ENCODE measurements around the gene MAP1LC3C.

MAP1LC3C gene

GRCh38 chr1:241999026-241999425, at the start of gene MAP1LC3C:
Gene MAP1LC3C (minus strand): TSS chr1:241999098. CDS start chr1:241999008, 90 bp downstream.
- no peak for DNase-seq (ENCODE audit: low spot score)

DNA sequence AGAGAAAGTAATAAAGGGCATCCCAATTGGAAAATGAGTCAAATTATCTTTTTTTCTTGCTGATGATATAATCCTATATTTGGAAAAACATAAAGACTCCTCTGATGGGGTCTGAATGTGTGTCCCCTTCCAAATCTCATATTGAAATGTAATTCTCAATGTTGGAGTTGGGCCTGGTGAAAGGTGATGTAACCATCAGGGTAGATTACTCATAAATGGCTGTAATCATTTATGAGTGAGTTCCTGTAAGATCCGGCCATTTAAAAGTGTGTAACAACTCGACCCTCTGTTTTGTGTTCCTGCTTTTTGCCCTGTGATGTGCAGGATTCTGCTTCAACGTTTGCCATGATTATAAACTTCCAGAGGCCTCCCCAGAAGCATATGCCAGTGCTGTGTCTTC, 44.3 kb upstream of the MAP1LC3C start:
- no peak for DNase-seq (ENCODE audit: low spot score)

DNA sequence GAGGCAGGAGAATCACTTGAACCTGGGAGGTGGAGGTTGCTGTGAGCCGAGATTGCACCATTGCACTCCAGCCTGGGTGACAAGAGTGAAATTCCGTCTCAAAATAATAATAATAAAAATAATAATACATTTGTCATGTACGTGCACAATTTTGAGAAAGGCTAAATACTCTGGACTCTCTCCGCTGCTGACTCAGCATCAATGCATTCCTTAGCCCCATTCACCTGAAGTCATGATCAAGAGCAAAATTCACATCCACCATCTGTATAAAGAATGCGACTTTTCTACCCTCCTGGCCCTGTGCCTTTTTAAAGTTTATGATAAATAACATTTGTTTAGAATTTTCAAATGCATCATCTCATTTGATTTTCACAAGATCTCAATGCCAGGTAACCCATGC, 35.5 kb upstream of the MAP1LC3C start:
- no peak for DNase-seq (ENCODE audit: low spot score)

DNA sequence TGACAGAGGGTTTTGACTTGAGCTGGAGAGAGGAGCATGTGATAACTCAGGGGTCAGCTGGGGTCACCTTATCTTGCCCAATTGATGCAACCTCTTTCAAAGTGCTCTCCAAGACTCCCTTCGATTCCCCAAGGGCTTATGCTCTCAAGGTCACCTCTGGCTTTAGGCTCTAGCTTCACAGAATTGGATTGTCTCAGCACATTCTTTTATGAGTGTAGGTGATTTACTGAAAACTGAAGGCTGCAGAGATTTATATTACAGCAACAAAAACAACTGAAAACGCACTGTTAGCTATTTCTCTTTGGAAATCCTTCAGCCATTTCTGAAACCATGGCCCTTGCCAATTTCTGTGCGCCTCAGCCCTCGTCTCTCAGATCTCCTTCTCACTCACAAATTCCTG, 34.5 kb upstream of the MAP1LC3C start:
- no peak for DNase-seq (ENCODE audit: low spot score)

DNA sequence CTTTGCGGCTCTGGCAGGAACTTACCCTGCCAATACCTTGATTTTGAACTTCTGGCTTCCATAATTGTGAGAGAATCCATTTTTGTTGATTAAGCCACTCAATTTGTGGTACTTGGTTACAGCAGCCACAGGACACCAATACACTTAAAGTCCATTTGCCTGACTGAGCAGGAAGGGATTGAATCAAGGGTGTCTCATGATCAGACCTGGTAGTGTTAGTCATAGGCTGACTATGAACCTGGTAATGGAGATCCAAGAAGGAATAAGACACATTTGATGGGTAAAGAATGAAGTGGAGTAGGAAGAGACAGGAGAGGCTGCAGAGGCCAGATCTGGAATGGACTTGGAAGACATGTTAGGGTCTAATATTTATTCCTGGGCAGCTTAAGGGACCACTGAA, 31.2 kb upstream of the MAP1LC3C start:
- DNase-seq (ENCODE audit: low spot score): no peak

DNA sequence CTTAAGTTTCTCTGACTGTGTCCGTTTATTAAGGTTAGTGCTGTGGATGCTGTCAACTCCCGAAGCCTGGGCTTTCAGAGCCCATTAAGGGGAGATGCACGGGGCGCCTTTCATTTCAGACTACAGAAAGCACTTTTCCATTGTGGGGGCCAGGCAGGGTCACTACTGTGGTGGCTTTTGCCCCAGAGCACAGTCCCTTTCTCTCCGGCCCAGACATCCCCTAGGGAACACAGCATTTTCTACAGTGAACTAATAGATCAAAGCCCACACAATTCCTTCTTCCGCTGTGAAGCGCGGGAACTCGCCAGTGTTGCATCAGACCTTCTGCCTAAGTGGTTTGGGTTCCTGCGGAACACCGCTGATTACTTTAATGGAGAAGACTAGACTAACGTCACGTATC, 26.8 kb upstream of the MAP1LC3C start:
- DNase-seq (ENCODE audit: low spot score): no peak

DNA sequence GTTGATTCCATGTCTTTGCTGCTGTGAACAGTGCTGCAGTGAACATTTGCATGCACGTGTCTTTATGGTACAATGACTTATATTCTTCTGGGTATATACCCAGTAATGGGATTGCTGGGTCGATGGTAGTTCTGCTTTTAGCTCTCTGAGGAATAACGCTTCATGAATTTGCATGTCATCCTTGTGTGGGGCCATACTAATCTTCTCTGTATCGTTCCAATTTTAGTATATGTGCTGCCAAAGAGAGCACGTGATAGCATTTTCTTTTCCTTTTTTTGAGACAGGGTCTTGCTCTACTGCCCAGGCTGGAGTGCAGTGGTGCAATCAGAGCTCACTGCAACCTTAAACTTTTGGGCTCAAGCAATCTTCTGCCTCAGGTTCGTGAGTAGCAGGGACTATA, 24.9 kb upstream of the MAP1LC3C start:
- DNase-seq (ENCODE audit: low spot score): no peak

DNA sequence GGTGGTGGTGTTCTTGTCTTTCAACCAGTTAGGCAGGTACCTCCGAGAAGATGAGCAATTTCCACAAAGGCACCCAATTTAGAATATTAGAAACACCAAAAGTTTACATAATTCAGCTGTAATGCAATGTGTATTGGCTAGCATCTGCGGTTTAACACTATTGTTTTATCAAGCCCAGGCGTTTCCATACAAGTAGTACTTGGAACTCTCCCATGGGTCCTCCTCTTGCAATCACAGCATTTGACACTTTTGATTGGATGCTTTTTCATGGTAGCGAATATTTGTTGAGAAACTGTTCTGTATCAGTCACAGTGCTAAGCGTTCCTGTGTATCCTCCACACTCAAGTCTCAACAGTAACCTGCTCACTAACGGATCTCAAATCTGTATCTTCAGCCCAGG, 20.1 kb upstream of the MAP1LC3C start:
- DNase-seq (ENCODE audit: low spot score): no peak

DNA sequence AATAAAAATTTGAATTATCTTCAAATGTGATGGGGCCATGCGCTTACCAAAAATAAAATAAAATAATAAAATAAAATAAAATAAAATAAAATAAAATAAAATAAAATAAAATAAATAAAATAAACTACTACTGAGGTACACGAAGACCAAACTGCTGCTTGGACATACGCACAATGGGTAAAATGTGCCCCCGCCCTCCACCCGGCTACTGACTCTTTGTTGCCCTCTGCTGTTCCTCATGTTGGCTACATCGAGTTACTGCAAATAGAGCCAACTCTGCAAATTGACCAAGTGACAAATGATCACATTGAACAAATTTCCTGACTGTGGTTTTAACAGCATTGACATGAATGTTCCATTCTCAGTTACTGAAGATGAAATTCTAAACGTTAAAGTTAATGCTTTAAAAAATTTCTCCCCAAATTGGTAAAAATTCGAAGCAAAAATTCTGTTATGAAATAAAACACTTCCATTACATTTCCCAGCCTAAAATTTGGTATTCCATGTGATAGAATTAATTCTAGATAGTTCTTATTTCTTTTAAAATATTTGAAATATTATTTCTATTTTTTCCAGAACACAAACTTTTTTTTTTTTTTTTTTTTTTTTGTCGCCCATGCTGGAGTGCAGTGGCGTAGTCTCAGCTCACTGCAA, 18.8 kb upstream of the MAP1LC3C start:
- peak; percentile 62 for DNase-seq (ENCODE audit: low spot score)

- no peak for DNase-seq (ENCODE audit: low spot score)
Observed at GRCh38 chr1:242016479-242016878, 17.6 kb upstream of the MAP1LC3C start.

DNA sequence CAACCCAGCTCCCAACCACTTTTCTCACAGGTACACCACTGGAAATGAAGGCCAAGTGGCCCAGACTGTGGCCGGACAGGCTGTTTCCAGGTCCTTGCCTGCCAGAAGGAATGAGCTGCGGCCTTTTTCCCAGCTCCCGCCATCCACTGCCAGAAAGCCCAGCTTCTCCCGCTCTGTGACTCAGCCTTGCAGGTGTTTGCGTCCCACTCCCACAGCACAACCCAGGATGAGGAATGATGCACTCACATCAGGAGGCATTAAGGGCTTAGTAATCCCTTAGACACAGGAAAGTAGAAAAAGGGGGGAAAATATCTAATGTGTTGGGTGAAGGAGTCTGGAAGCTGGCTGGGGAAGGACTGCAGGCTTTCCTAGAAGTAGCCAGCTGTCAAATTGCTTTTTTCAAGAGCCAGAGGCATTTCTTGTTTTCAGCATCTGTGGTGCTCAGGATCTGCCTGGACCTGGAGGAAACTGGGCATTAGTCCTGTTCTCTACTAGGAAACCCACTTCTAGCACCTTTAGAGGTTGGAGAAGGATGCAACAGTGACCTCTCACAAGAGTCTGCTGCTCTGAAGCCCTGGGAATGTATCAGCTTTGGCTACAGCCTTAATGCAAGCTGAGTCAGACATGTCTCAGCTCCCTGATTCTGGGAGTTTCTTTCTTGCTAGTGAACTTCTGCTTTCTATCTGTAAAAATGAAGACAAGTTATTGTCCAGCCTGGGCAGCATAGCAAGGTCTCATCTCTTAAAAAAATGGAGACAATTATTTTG, 13.2 kb upstream of the MAP1LC3C start:
- no peak for DNase-seq (ENCODE audit: low spot score)

GRCh38 chr1:242008826-242009495, 10.1 kb upstream of the MAP1LC3C start:
- no peak for DNase-seq (ENCODE audit: low spot score)

- DNase-seq (ENCODE audit: low spot score): no peak
Observed at GRCh38 chr1:242006976-242007375, 8.1 kb upstream of the MAP1LC3C start.

DNA sequence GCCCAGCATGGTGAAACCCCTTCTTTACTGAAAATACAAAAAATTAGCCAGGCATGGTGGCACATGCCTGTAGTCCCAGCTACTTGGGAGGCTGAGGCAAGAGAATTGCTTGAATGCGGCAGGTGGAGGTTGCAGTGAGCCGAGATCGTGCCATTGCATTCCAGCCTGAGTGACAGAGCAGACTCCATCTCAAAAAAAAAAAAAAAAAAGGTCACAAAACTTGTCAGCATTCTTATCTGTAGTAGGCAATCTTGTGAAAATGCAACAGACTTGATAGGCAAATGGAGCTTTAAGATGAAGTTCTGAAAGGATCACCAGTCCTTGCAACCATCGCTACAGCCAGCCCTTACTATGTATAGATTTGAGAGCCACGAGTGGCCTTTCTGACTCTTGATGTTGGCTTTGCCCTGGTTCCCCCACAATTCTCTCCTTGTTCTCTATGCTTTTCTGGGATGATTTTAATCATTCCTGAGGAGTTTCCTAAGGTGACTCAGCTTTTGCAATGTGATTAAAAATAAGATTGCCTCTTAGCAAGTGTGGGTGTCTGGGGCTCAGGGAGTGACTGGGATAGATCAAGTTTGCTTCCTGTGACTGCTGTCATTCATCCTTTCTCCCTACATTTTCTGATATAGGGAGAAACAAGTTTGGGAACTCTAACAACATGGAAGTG, 7.1 kb upstream of the MAP1LC3C start:
- no peak for DNase-seq (ENCODE audit: low spot score)

DNA sequence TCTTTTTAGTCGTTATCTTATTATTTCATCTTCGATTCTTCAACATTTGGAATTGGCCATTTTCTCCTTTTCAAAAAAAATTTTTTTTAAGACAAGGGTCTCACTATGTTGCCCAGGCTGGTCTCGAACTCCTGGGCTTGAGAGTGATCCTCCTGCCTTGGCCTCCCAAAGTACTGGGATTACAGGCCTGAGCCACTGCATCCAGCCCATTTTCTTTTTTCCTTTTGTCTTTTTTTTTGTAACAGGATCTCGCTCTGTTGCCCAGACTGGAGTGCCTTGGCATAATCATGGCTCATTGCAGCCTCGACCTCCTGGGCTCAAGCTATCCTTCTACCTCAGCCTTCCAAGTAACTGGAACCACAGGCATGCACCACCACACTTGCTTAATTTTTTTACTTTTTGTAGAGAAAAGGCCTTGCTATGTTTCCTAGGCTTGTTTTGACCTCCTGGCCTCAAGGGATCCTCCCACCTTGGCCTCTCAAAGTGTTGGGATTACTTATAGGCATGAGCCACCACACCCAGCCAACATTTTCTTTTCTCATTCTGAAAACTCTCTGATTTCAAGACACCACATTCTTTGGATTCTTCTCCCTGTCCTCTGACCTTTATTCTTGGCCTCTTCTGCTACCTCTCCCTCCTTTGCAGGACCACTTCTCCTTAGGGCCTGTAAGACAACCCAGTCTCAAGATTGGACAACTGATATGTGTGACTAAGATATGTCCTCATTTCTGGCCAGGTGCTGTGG, 6.0 kb upstream of the MAP1LC3C start:
- DNase-seq (ENCODE audit: low spot score): no peak

- no peak for DNase-seq (ENCODE audit: low spot score)
Observed at GRCh38 chr1:242002510-242002909, 3.6 kb upstream of the MAP1LC3C start.

GRCh38 chr1:242002072-242002471, 3.2 kb upstream of the MAP1LC3C start:
- DNase-seq (ENCODE audit: low spot score): no peak

DNA sequence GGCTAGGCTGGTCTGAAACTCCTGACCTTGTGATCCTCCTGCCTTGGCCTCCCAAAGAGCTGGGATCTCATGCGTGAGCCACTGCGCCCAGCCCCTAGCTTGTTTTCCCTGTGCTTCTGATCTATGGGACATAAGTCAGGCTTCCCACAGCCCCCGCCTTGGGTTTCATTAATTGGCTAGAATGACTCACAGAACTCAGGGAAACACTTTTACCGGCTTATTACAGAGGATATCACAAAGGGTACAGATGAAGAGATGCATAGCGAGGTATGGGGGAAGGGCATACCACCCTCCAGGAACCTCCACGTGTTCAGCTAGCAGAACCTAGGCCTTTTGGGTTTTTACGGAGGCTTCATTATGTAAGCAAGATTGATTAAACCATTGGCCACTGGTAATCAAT, 1.5 kb upstream of the MAP1LC3C start:
- no peak for DNase-seq (ENCODE audit: low spot score)

DNA sequence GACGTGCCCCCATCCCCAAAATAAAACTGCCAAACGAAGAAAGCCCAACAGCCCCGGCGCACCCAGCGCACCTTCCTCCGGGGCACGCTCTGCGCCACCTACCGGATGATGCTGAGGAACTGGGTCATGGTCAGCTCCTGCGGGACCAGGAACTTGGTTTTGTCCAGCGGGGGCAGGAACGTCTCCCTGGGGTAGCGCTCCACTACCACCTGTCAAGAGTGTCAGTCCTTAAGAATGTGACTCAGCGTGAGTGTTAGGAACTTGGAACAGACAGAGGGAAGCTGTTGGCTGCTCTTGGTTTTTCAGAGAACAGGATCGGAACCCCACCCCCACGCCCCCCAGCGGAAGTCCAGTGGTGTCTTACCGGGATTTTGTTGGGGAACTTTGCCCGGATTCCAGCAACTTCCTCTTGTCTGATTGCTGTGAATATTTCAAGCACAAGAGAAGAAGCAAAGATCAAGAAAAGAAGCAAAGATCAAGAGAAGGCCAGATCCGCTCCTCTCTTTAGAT, 431 bp downstream of the MAP1LC3C start:
- peak; percentile 57 for DNase-seq (ENCODE audit: low spot score)

- no peak for DNase-seq (ENCODE audit: low spot score)
Observed at GRCh38 chr1:241997401-241997998, 1.4 kb downstream of the MAP1LC3C start.

DNA sequence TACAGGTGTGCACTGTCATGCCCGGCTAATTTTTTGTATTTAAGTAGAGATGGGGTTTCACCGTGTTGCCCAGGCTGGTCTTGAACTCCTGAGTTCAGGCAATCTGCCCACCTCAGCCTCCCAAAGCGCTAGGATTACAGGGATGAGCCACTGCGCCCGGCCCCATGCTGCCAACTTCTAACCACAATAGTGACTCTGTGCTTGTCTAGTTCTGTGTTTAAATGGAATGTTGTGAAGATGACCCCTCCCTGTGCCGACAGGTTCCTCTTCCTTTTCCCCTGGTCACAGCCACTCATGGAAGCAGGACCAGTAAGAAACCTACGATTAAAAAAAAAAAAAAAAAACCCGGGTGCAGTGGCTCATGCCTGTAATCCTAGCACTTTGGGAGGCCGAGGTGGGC, 4.7 kb downstream of the MAP1LC3C start:
- DNase-seq (ENCODE audit: low spot score): no peak
